HG03064 (cell line): ENCODE measurements around the gene FOXN3.

Experiments
- ATAC-seq: cut with Tn5 transposase; IDR thresholded peaks from one replicate; pipeline ENCODE4 v1.9.1; 2021; ENCODE audit warnings: low read depth; ENCODE audit not compliant: unreplicated experiment

Gene FOXN3

GRCh38 chr14:89144066-89144465, 273.0 kb downstream of the FOXN3 start:
- no peak for ATAC-seq

GRCh38 chr14:89143595-89143994, 273.4 kb downstream of the FOXN3 start:
- no peak for ATAC-seq

GRCh38 chr14:89142366-89142765, 274.7 kb downstream of the FOXN3 start:
- no peak for ATAC-seq

GRCh38 chr14:89141862-89142261, 275.2 kb downstream of the FOXN3 start:
- no peak for ATAC-seq

GRCh38 chr14:89140326-89140725, 276.7 kb downstream of the FOXN3 start:
- no peak for ATAC-seq

- ATAC-seq, result no peak
Measured at GRCh38 chr14:89139404-89140247, 277.4 kb downstream of the FOXN3 start.

GRCh38 chr14:89138846-89139245, 278.2 kb downstream of the FOXN3 start:
- no peak for ATAC-seq

GRCh38 chr14:89137526-89138163, 279.4 kb downstream of the FOXN3 start:
- no peak for ATAC-seq

GRCh38 chr14:89136587-89136986, 280.4 kb downstream of the FOXN3 start:
- ATAC-seq, result no peak

GRCh38 chr14:89134640-89135039, 282.4 kb downstream of the FOXN3 start:
- no peak for ATAC-seq

GRCh38 chr14:89131004-89131750, 285.9 kb downstream of the FOXN3 start:
- no peak for ATAC-seq

- ATAC-seq, result no peak
Measured at GRCh38 chr14:89129570-89129969, 287.5 kb downstream of the FOXN3 start.

- ATAC-seq, result no peak
Measured at GRCh38 chr14:89128311-89129026, 288.6 kb downstream of the FOXN3 start.

- no peak for ATAC-seq
Measured at GRCh38 chr14:89126461-89126860, 290.6 kb downstream of the FOXN3 start.

- ATAC-seq, result no peak
Measured at GRCh38 chr14:89125216-89125615, 291.8 kb downstream of the FOXN3 start.

GRCh38 chr14:89123851-89124250, 293.2 kb downstream of the FOXN3 start:
- ATAC-seq, result no peak

GRCh38 chr14:89123215-89123614, 293.8 kb downstream of the FOXN3 start:
- ATAC-seq, result no peak

GRCh38 chr14:89121968-89122620, 294.9 kb downstream of the FOXN3 start:
- no peak for ATAC-seq

- no peak for ATAC-seq
Measured at GRCh38 chr14:89117012-89117411, 300.0 kb downstream of the FOXN3 start.

- ATAC-seq, result no peak
Measured at GRCh38 chr14:89114109-89114508, 302.9 kb downstream of the FOXN3 start.
